Effector CD8-positive, alpha-beta T cell (primary cell): Measurements from ENCODE around the gene POLR1F.

Source experiments
- DNase-seq: peaks from one replicate; lab custom pipeline; 2025; lab: John Stamatoyannopoulos, UW

POLR1F gene

DNA sequence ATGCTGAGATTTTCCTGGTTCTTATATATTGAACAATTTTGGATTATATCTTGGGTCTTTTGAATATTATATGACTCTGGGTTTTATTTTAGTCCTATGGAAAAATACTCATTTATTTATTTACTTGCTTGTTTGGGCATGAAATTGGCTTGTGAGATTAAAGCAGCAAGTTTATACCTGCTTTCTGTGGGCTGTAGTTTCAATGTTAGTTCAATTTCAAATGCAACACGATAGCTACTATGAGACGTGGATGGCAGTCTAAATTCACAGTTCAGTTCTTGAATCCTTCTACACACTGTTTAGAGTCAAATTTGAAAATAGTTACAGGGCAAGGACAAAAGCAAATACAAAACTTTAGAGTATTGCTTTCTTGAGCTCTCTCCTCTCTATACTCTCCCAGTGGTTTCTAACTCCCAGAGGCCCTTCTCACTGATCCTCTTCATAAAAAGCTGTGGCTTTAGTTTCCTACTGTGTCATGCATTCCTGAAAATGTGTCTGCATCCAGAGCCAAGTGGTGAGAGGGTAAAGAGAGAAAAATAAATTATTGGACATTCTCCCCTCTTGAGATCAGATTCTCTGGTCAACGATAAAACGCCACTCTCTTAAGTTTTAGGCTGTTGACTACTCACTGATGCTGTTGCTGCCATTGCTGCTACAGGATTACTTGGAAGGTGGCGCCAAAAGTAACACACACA, 34.4 kb downstream of the POLR1F start:
- no peak for DNase-seq

DNA sequence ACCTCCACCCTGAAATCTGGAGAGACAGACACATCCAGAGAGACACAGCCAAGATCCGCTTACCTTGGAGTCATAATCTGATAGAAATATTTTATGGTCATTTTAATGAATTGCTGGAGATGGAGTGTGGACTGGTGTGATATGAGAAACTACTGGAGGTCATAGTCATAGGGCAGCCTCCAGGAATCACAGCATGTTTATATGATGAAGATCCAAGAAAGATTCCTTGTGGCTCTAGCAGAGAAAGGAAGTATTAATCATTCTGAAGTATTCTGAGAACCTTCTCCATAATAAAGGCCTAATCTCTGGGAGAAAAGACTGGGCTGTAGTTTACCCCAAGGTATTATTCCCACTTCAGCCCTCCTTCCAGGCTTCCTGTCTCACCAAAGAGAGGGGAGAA, 38.0 kb downstream of the POLR1F start:
- DNase-seq: no peak

DNA sequence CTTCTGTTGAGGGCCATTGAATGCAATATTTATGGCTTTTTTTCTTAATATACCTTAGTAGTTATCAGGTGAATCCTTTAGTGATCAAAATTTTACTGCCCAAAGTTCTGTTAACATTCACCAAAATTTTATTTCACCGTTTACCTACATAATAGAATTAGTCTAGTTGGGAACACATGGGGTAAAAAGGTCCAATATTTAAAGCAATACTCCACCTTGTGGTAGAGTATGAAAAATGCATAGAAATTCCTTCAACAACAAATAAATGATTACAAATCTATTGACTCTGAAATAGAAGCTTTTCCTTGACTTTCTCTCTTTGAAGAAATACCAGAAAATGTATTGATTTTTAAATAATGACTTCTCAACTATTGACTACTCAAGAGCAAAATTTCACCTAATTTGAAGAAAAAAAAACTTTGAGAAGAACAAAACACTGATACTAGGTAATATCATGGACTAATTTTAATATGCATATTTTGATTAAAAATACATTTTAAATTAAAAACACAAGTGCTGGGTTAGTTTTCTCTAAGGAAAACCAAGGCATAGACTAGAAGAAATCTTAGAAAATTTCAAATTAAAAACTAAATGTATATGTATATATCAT, 43.3 kb downstream of the POLR1F start:
- no peak for DNase-seq

DNA sequence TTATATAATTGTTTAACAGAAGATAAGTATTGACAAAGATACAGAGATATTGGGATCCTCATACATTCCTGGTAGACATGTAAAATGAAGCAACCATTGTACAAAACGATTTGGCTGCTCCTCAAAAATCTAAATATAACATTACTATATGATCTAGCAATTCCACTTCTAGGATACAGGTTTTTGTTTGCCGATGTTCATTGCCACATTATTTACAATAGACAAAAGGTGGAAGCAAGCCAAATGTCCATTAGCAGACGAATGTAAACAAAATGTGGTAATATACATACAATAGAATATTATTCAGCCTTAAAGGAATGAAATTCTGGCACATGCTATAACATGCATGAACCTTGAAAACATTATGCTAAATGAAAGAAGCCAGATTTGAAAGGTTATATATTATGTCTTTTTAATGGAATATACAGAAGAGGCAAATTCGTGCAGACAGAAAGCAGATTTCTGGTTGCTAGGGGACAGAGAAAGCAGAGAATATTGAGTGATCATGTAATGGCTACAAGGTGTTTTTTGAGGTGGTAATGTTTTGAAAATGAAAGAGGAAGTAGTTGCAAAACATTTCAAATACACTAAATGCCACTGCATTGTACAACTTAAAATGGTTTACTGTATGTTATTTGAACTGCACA, 44.9 kb downstream of the POLR1F start:
- no peak for DNase-seq

DNA sequence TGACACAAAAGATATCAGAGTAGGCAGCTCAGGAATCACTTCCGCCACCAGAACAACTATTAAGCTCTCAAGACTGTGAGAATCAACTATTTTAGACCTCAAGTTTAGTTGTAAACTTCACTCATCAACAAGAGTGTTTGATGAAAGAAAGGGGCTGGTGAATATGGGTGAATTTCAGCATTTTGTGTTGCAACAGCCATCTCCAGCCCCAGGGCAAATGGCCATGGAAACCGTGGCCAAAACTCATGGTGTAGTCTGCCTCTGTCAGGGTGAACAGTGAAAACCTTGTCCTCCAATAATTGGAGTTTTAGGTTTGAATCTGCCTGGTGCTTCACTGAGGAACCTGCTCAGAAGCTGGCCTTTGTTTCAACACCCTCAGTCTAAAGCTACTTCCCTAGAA, 60.0 kb downstream of the POLR1F start:
- no peak for DNase-seq
